ENCODE measurements around the gene SLCO3A1. TPM values are rescaled to one million over a fixed set of nuclear protein-coding genes. Genes with fewer than 3 reads are reported as not detected.

The SLCO3A1 gene
- total RNA-seq, 1 donor from 2014 or later, result 65.8 TPM

- Histone ChIP-seq H3K36me3 (peaks cover 0 to 8% of the 10 kb centered on the region in 2 donors), H3K4me3 (no peak overlapping the region), H3K27me3 (no peaks in the 10 kb centered on the region), H3K9me3 (no peaks in the 10 kb centered on the region), H3K27ac (no peak overlapping the region), H3K4me1 (no peaks in the 10 kb centered on the region)
- DNase-seq (ENCODE audit: extremely low spot score in 2 of 2), result no peak
- TF ChIP-seq POLR2A (IDR thresholded peaks at IDR 0.05), result no peak
- TF ChIP-seq POLR2AphosphoS5 (IDR thresholded peaks at IDR 0.05; ENCODE audit: insufficient read depth in 1 of 2, low read depth in 1 of 2), result no peak
- TF ChIP-seq CTCF (IDR thresholded peaks at IDR 0.05), result no peak
- intact Hi-C loops (cut with DNase I), result no loop called here
Observed at GRCh38 chr15:92104072-92104471, 250.6 kb downstream of the SLCO3A1 start.

GRCh38 chr15:92105611-92106010 lies 252.1 kb downstream of the SLCO3A1 start:
- H3K27me3 ChIP-seq, result no peaks in the 10 kb centered on the region
- intact Hi-C loops (cut with DNase I), result no loop called here
- no peak overlapping the region for H3K4me3 ChIP-seq
- H3K9me3 ChIP-seq, result no peaks in the 10 kb centered on the region
- H3K36me3 ChIP-seq, result peaks cover 0 to 8% of the 10 kb centered on the region in 2 donors
- H3K4me1 ChIP-seq, result no peaks in the 10 kb centered on the region
- no peak overlapping the region for H3K27ac ChIP-seq
- DNase-seq (ENCODE audit: extremely low spot score in 2 of 2), result no peak
- TF ChIP-seq POLR2AphosphoS5 (IDR thresholded peaks at IDR 0.05; ENCODE audit: insufficient read depth in 1 of 2, low read depth in 1 of 2) (no peak), CTCF (IDR thresholded peaks at IDR 0.05) (no peak), POLR2A (IDR thresholded peaks at IDR 0.05) (no peak)

- no peak overlapping the region for H3K4me3 ChIP-seq
- H3K9me3 ChIP-seq, result no peaks in the 10 kb centered on the region
- H3K27ac ChIP-seq, result no peak overlapping the region
- peaks cover 16% of the 10 kb centered on the region for H3K4me1 ChIP-seq
- no peaks in the 10 kb centered on the region for H3K27me3 ChIP-seq
- H3K36me3 ChIP-seq, result peaks cover 0 to 8% of the 10 kb centered on the region in 2 donors
- no peak for TF ChIP-seq POLR2A (IDR thresholded peaks at IDR 0.05)
- TF ChIP-seq POLR2AphosphoS5 (IDR thresholded peaks at IDR 0.05; ENCODE audit: insufficient read depth in 1 of 2, low read depth in 1 of 2), result no peak
- TF ChIP-seq CTCF (IDR thresholded peaks at IDR 0.05), result no peak
- intact Hi-C loops (cut with DNase I), result no loop called here
- DNase-seq (ENCODE audit: extremely low spot score in 2 of 2), result no peak
Observed at GRCh38 chr15:92107510-92107909, 254.0 kb downstream of the SLCO3A1 start.

GRCh38 chr15:92109191-92109873 lies 255.8 kb downstream of the SLCO3A1 start:
- Histone ChIP-seq H3K27me3 (no peaks in the 10 kb centered on the region), H3K4me1 (peaks cover 18% of the 10 kb centered on the region), H3K4me3 (no peak overlapping the region), H3K9me3 (no peaks in the 10 kb centered on the region), H3K36me3 (peaks cover 0 to 8% of the 10 kb centered on the region in 2 donors), H3K27ac (no peak overlapping the region)
- DNase-seq (ENCODE audit: extremely low spot score in 2 of 2), result no peak
- no peak for TF ChIP-seq POLR2AphosphoS5 (IDR thresholded peaks at IDR 0.05; ENCODE audit: insufficient read depth in 1 of 2, low read depth in 1 of 2)
- TF ChIP-seq POLR2A (IDR thresholded peaks at IDR 0.05), result no peak
- TF ChIP-seq CTCF (IDR thresholded peaks at IDR 0.05), result no peak
- intact Hi-C loops (cut with DNase I), result no loop called here

- no peaks in the 10 kb centered on the region for H3K27me3 ChIP-seq
- TF ChIP-seq POLR2AphosphoS5 (IDR thresholded peaks at IDR 0.05; ENCODE audit: insufficient read depth in 1 of 2, low read depth in 1 of 2), result no peak
- no peak for TF ChIP-seq POLR2A (IDR thresholded peaks at IDR 0.05)
- TF ChIP-seq CTCF (IDR thresholded peaks at IDR 0.05), result no peak
- DNase-seq (ENCODE audit: extremely low spot score in 2 of 2), result no peak
- H3K9me3 ChIP-seq, result no peaks in the 10 kb centered on the region
- intact Hi-C loops (cut with DNase I), result no loop called here
- peaks cover 23% of the 10 kb centered on the region for H3K4me1 ChIP-seq
- no peak overlapping the region for H3K27ac ChIP-seq
- H3K36me3 ChIP-seq, result no peaks in the 10 kb centered on the region
- no peak overlapping the region for H3K4me3 ChIP-seq
Observed at GRCh38 chr15:92111291-92111690, 257.8 kb downstream of the SLCO3A1 start.
